ENCODE results near the gene SNX12.

Gene SNX12

DNA sequence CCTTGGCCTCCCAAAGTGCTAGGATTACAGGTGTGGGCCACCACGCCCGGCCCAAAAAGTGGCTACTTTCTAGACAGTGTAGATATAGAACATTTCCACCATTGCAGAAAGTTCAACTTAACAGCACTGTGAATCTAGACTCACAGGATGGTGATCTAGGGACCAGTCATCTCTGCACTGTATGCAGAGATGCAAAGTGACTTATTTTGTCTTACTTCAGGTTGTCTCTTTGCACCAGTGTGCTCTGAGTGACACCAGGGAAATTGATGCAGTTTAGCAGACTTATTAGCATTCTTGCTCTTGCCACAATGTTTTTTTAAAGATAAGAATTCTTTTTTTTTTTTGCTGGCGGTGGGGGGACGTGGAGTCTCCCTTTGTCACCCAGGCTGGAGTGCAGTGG is 14.7 kb upstream of the SNX12 start:
- Histone ChIP-seq H3K27ac (ENCODE audit: low read length) (no peak overlapping the region), H3K4me1 (ENCODE audit: low read length) (no peaks in the 10 kb centered on the region), H3F3A (ENCODE audit: insufficient read depth, low read length) (no peaks in the 10 kb centered on the region), H3K79me2 (ENCODE audit: low read length) (no peaks in the 10 kb centered on the region), H3K27me3 (replicated peaks; ENCODE audit: insufficient read depth, low read length) (no peaks in the 10 kb centered on the region), H4K20me1 (ENCODE audit: insufficient read depth, low read length) (no peaks in the 10 kb centered on the region), H3K4me3 (ENCODE audit: low read length) (no peak overlapping the region), H3K9ac (ENCODE audit: low read length) (no peak overlapping the region), H3K36me3 (replicated peaks; ENCODE audit: insufficient read depth, low read length) (no peaks in the 10 kb centered on the region), H3K9me3 (replicated peaks; ENCODE audit: insufficient read depth, low read length) (no peaks in the 10 kb centered on the region), H2AFZ (ENCODE audit: low read length) (no peak overlapping the region), H3K4me2 (ENCODE audit: low read depth, low read length) (no peak overlapping the region), H3K9me2 (replicated peaks; ENCODE audit: insufficient read depth, low read length) (no peaks in the 10 kb centered on the region)
- no peak for DNase-seq
- TF ChIP-seq EZH2 (optimal IDR thresholded peaks at IDR 0.05; ENCODE audit: low read depth, low read length) (no peak), CTCF (IDR thresholded peaks at IDR 0.05; ENCODE audit: low read length) (no peak), EZH2phosphoT487 (IDR thresholded peaks at IDR 0.05; ENCODE audit: low read length) (no peak)

- Histone ChIP-seq H3K79me2 (ENCODE audit: low read length) (no peaks in the 10 kb centered on the region), H2AFZ (ENCODE audit: low read length) (no peak overlapping the region), H3K36me3 (replicated peaks; ENCODE audit: insufficient read depth, low read length) (no peaks in the 10 kb centered on the region), H3K4me2 (ENCODE audit: low read depth, low read length) (no peak overlapping the region), H3K4me1 (ENCODE audit: low read length) (no peaks in the 10 kb centered on the region), H3K9me2 (replicated peaks; ENCODE audit: insufficient read depth, low read length) (no peaks in the 10 kb centered on the region), H3K27ac (ENCODE audit: low read length) (no peak overlapping the region), H3K9me3 (replicated peaks; ENCODE audit: insufficient read depth, low read length) (no peaks in the 10 kb centered on the region), H3K9ac (ENCODE audit: low read length) (no peak overlapping the region), H4K20me1 (ENCODE audit: insufficient read depth, low read length) (no peaks in the 10 kb centered on the region), H3F3A (ENCODE audit: insufficient read depth, low read length) (no peaks in the 10 kb centered on the region), H3K4me3 (ENCODE audit: low read length) (no peak overlapping the region), H3K27me3 (replicated peaks; ENCODE audit: insufficient read depth, low read length) (no peaks in the 10 kb centered on the region)
- DNase-seq: no peak
- TF ChIP-seq CTCF (IDR thresholded peaks at IDR 0.05; ENCODE audit: low read length) (no peak), EZH2 (optimal IDR thresholded peaks at IDR 0.05; ENCODE audit: low read depth, low read length) (no peak), EZH2phosphoT487 (IDR thresholded peaks at IDR 0.05; ENCODE audit: low read length) (no peak)
These were observed 14.1 kb upstream of the SNX12 start for GRCh38 chrX:71082124-71082647.

DNA sequence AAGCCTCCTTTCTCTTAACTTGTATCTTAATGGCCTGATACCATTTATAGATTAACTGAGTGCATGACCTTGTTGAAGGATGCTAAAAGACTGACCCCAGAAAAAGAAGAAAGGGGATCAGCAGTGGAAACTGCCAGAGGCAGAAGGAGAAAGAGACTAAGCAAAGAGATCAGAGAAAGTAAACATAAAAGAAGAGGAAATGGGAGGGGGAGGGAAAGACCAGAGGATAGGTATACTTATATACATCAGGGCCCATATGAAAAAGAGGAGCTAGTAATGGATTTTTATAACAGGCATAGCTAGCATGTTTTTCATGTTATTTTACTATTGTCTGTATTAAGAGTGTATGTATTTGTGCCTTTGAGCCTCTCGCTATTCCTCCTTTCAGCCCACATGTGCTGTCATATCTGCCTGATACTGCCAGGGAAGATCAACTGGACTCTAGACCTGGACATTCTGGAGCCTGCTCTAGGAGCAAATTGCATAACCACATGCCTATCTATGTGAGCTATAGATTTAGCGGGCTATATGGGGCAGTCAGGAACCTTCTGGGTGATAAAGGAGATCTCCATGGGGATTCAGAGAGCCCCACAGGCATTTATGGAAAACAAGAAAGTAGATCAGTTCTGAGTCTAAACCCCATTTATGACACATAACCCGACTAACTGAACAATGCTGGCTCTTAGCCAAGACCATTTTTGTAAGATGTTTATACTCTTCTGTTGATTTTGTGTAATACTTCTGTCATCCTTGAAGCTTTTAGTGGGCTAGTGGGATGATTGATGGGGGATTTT is 13.4 kb upstream of the SNX12 start:
- Histone ChIP-seq H3K27ac (ENCODE audit: low read length) (no peak overlapping the region), H3F3A (ENCODE audit: insufficient read depth, low read length) (no peaks in the 10 kb centered on the region), H3K27me3 (replicated peaks; ENCODE audit: insufficient read depth, low read length) (no peaks in the 10 kb centered on the region), H3K79me2 (ENCODE audit: low read length) (no peaks in the 10 kb centered on the region), H3K4me2 (ENCODE audit: low read depth, low read length) (no peak overlapping the region), H3K4me1 (ENCODE audit: low read length) (no peaks in the 10 kb centered on the region), H3K4me3 (ENCODE audit: low read length) (no peak overlapping the region), H3K9me3 (replicated peaks; ENCODE audit: insufficient read depth, low read length) (no peaks in the 10 kb centered on the region), H3K9me2 (replicated peaks; ENCODE audit: insufficient read depth, low read length) (no peaks in the 10 kb centered on the region), H3K9ac (ENCODE audit: low read length) (no peak overlapping the region), H4K20me1 (ENCODE audit: insufficient read depth, low read length) (no peaks in the 10 kb centered on the region), H3K36me3 (replicated peaks; ENCODE audit: insufficient read depth, low read length) (no peaks in the 10 kb centered on the region), H2AFZ (ENCODE audit: low read length) (no peak overlapping the region)
- no peak for DNase-seq
- no peak for TF ChIP-seq CTCF (IDR thresholded peaks at IDR 0.05; ENCODE audit: low read length)
- no peak for TF ChIP-seq EZH2phosphoT487 (IDR thresholded peaks at IDR 0.05; ENCODE audit: low read length)
- TF ChIP-seq EZH2 (optimal IDR thresholded peaks at IDR 0.05; ENCODE audit: low read depth, low read length): no peak

Measured in MM.1S (cell line).